Common myeloid progenitor, CD34-positive (primary cell): ENCODE results near the gene GALNT4.

Experiments
- CTCF ChIA-PET: fragments of 350-600 bp; sonication (Branson Sonifier 250); formaldehyde crosslinking; loops from one replicate; lab custom pipeline; 2021; ENCODE audit warnings: antibody characterized with exemption; lab: Charles Lee
- POLR2A ChIA-PET: fragments of 350-600 bp; sonication (Branson Sonifier 250); formaldehyde crosslinking; loops from one replicate; lab custom pipeline; 2021; ENCODE audit warnings: antibody characterized with exemption; lab: Charles Lee
- DNase-seq, 3 donors: peaks; one replicate each; pipeline versions ENCODE4 v3.0.0 to v3.0.0-alpha.2; 2013
- H3K27ac ChIP-seq, 2 experiments: 1 replicate in 1 of 2; 2 replicates in 1 of 2; pipeline ENCODE4 v1.7.0; 2013; ENCODE audit warnings: inconsistent platforms in 2 of 2, low read length in 2 of 2, mild to moderate bottlenecking in 2 of 2, low read depth in 1 of 2, moderate library complexity in 1 of 2; ENCODE audit not compliant: severe bottlenecking in 2 of 2, insufficient read depth in 1 of 2, poor library complexity in 1 of 2
- H3K27me3 ChIP-seq, 5 experiments: replicated peaks in 2 of 5; 1 replicate in 3 of 5; 2 replicates in 2 of 5; pipeline versions ENCODE4 v1.6.1 to v1.7.0; 2013; ENCODE audit warnings: low read length in 4 of 5, mild to moderate bottlenecking in 2 of 5, moderate library complexity in 2 of 5, inconsistent platforms in 1 of 5; ENCODE audit not compliant: insufficient read depth in 5 of 5, control insufficient read depth in 4 of 5
- H3K36me3 ChIP-seq, 4 experiments: 1 replicate in 2 of 4; 2 replicates in 2 of 4; pipeline versions ENCODE4 v1.6.1 to v1.7.0; 2013; ENCODE audit warnings: low read length in 3 of 4, control low read depth in 1 of 4, mild to moderate bottlenecking in 1 of 4; ENCODE audit not compliant: control insufficient read depth in 4 of 4, insufficient read depth in 4 of 4
- H3K4me1 ChIP-seq, 4 experiments: 1 replicate in 3 of 4; 2 replicates in 1 of 4; pipeline versions ENCODE4 v1.6.1 to v1.7.1; 2013; ENCODE audit warnings: low read length in 3 of 4, mild to moderate bottlenecking in 3 of 4, control low read depth in 1 of 4, inconsistent platforms in 1 of 4, moderate library complexity in 1 of 4; ENCODE audit not compliant: control insufficient read depth in 4 of 4, insufficient read depth in 4 of 4; ENCODE audit errors: control extremely low read depth in 1 of 4
- H3K4me3 ChIP-seq, 7 experiments: 1 replicate in 4 of 7; 2 replicates in 3 of 7; pipeline versions ENCODE4 v1.5.1 to v1.7.0; 2013; ENCODE audit warnings: mild to moderate bottlenecking in 7 of 7, low read length in 6 of 7, moderate library complexity in 6 of 7, inconsistent platforms in 2 of 7, low read depth in 2 of 7, control low read depth in 1 of 7; ENCODE audit not compliant: insufficient read depth in 4 of 7, control insufficient read depth in 1 of 7; ENCODE audit errors: extremely low read depth in 1 of 7
- H3K9me3 ChIP-seq, 5 experiments: 1 replicate in 4 of 5; 2 replicates in 1 of 5; pipeline versions ENCODE4 v1.6.1 to v1.7.1; 2013; ENCODE audit warnings: low read length in 4 of 5, mild to moderate bottlenecking in 2 of 5, inconsistent platforms in 1 of 5, low read depth in 1 of 5, moderate library complexity in 1 of 5; ENCODE audit not compliant: control insufficient read depth in 4 of 5, insufficient read depth in 2 of 5; ENCODE audit errors: control extremely low read depth in 1 of 5
- WGBS: methylation state at CpG from one replicate; pipeline ENCODE4 v1.1.5; 2013; ENCODE audit not compliant: insufficient coverage; 5-methylcytosine and 5-hydroxymethylcytosine counted together

The GALNT4 gene

GRCh38 chr12:89565002-89565401 is 40.4 kb upstream of the GALNT4 start:
- no peaks in the 10 kb centered on the region for H3K4me1 ChIP-seq
- no peaks in the 10 kb centered on the region for H3K9me3 ChIP-seq
- H3K4me3 ChIP-seq = no peak overlapping the region
- CTCF ChIA-PET = no interaction called here
- no peaks in the 10 kb centered on the region for H3K27me3 ChIP-seq
- no peak for DNase-seq
- POLR2A ChIA-PET = no interaction called here
- H3K36me3 ChIP-seq = no peaks in the 10 kb centered on the region
- H3K27ac ChIP-seq = no peak overlapping the region

GRCh38 chr12:89559753-89560152 is 35.2 kb upstream of the GALNT4 start:
- Histone ChIP-seq H3K9me3 (no peaks in the 10 kb centered on the region), H3K4me1 (no peaks in the 10 kb centered on the region), H3K4me3 (no peak overlapping the region), H3K27me3 (no peaks in the 10 kb centered on the region), H3K36me3 (no peaks in the 10 kb centered on the region), H3K27ac (no peak overlapping the region)
- CTCF ChIA-PET = interaction anchor here (2.1 kb wide), 1 partner anchor 15 kb away, joined by 9 read pairs; no protein-coding TSS in a partner anchor
- WGBS = 98% methylated on average over 10 of the region's 10 CpGs
- DNase-seq = no peak
- POLR2A ChIA-PET = no interaction called here

- Histone ChIP-seq H3K4me3 (no peak overlapping the region), H3K27me3 (no peaks in the 10 kb centered on the region), H3K9me3 (peaks cover 0 to under 1% (median 0%) of the 10 kb centered on the region in 5 experiments), H3K36me3 (no peaks in the 10 kb centered on the region), H3K27ac (no peak overlapping the region), H3K4me1 (no peaks in the 10 kb centered on the region)
- WGBS = 92% methylated on average over 2 of the region's 2 CpGs
- DNase-seq = no peak
- ChIA-PET POLR2A (no interaction called here), CTCF (no interaction called here)
Measured at GRCh38 chr12:89556976-89557375, 32.4 kb upstream of the GALNT4 start.

- H3K36me3 ChIP-seq = no peaks in the 10 kb centered on the region
- WGBS = no CpG with 5 or more reads among the region's 1 CpG
- no peak overlapping the region for H3K4me3 ChIP-seq
- CTCF ChIA-PET = interaction anchor here (2.5 kb wide), 1 partner anchor 8 kb away, joined by 8 read pairs; no protein-coding TSS in a partner anchor
- H3K27me3 ChIP-seq = no peaks in the 10 kb centered on the region
- DNase-seq = no peak
- POLR2A ChIA-PET = no interaction called here
- no peaks in the 10 kb centered on the region for H3K4me1 ChIP-seq
- H3K27ac ChIP-seq = no peak overlapping the region
- H3K9me3 ChIP-seq = peaks cover 0 to 3% (median 0%) of the 10 kb centered on the region in 5 experiments
Measured at GRCh38 chr12:89552376-89552775, 27.8 kb upstream of the GALNT4 start.

- H3K4me3 ChIP-seq = no peak overlapping the region
- peaks cover 0 to 3% (median 0%) of the 10 kb centered on the region in 5 experiments for H3K9me3 ChIP-seq
- CTCF ChIA-PET = interaction anchor here (1.0 to 2.5 kb wide), 2 partner anchors 8 to 10 kb away, joined by 3 to 8 read pairs; no protein-coding TSS in a partner anchor
- POLR2A ChIA-PET = no interaction called here
- WGBS = no CpG with 5 or more reads among the region's 2 CpGs
- no peaks in the 10 kb centered on the region for H3K4me1 ChIP-seq
- no peaks in the 10 kb centered on the region for H3K27me3 ChIP-seq
- H3K27ac ChIP-seq = no peak overlapping the region
- DNase-seq = no peak
- H3K36me3 ChIP-seq = no peaks in the 10 kb centered on the region
Measured at GRCh38 chr12:89551747-89552146, 27.2 kb upstream of the GALNT4 start.

GRCh38 chr12:89547101-89547500 is 22.5 kb upstream of the GALNT4 start:
- DNase-seq = no peak
- Histone ChIP-seq H3K36me3 (no peaks in the 10 kb centered on the region), H3K27me3 (no peaks in the 10 kb centered on the region), H3K4me1 (peaks cover 8 to 28% (median 18%) of the 10 kb centered on the region in 4 experiments), H3K4me3 (no peak overlapping the region), H3K27ac (no peak overlapping the region), H3K9me3 (peaks cover 0 to 3% (median 0%) of the 10 kb centered on the region in 5 experiments)
- CTCF ChIA-PET = interaction anchor here (1.2 to 1.4 kb wide), 2 partner anchors 11 to 548 kb away, joined by 3 to 4 read pairs; no protein-coding TSS in a partner anchor
- WGBS = no CpG with 5 or more reads among the region's 4 CpGs
- POLR2A ChIA-PET = no interaction called here

GRCh38 chr12:89546151-89546550 is 21.6 kb upstream of the GALNT4 start:
- H3K27ac ChIP-seq = no peak overlapping the region
- H3K36me3 ChIP-seq = no peaks in the 10 kb centered on the region
- DNase-seq = no peak
- no peaks in the 10 kb centered on the region for H3K27me3 ChIP-seq
- H3K4me1 ChIP-seq = peaks cover 8 to 28% (median 18%) of the 10 kb centered on the region in 4 experiments
- no peak overlapping the region for H3K4me3 ChIP-seq
- ChIA-PET POLR2A (no interaction called here), CTCF (interaction anchor here (1.4 to 3.5 kb wide), 2 partner anchors 21 to 468 kb away, joined by 3 to 23 read pairs; partner anchors contain the start of gene GALNT4)
- 100% methylated on average over 1 of the region's 4 CpGs for WGBS
- no peaks in the 10 kb centered on the region for H3K9me3 ChIP-seq
